Measurements from ENCODE around the gene DEFB126.
"Not testable (repeated sequence)": the region's sequence is repeated elsewhere in the genome, so short reads cannot be mapped to it uniquely, and the experiment has no call there.

Gene DEFB126, protein sequence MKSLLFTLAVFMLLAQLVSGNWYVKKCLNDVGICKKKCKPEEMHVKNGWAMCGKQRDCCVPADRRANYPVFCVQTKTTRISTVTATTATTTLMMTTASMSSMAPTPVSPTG

DNA sequence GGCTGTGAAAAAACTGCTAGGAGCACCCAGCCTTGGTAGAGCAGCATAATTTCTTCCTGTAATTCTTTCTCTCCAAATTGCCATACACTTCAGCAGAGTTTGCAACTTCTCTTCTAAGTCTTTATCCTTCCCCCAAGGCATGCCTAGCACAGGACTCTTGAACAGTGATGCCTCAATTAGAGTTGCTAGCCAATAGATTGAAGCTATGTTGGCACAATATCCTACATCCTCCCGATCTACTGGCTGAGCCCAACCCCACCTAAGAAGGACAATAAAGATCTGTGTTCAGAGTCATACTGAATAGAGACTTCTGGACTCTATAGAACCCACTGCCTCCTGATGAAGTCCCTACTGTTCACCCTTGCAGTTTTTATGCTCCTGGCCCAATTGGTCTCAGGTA lies at the start of gene DEFB126:
Gene DEFB126, plus strand, starts transcription at position 301 of the 400 bp plus-strand sequence. Its CDS starts 39 bp downstream, at position 340.
- no peak for DNase-seq (ENCODE audit: low read depth)

DNA sequence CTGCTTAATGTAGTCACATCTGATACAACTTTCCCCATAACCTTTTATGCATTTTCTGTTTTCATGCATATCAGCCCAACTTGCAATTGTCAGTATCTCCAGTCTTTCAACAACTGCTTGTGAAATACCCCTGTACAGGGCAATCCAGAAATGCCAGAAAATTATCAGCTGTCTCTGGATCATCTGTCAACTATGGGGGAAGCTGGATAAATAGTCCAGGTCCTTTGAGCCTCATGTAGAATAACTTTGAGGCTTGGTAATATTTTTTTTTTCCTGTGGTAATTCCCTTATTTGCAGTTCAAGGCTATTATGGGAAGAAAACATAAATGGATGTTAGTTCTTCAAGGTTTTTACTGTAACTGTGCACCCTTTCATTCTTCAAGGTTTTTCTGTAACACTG lies 48.7 kb upstream of the DEFB126 start:
- no peak for DNase-seq (ENCODE audit: low read depth)

DNA sequence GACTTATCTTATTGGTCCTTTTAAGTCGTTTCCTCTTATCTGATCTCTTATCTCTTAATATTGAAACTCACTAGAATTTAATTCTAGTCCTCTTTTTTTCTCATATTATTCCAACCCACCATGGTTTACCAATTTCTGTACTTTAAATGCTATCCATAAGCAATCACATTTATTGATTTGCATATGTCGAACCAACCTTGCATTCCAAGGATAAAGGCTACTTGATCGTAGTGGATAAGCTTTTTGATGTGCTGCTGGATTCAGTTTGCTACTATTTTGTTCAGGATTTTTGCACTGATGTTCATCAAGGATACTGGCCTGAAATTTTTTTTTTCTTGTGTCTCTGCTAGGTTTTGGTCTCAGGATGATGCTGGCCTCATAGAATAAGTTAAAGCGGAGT lies 47.2 kb upstream of the DEFB126 start:
- no peak for DNase-seq (ENCODE audit: low read depth)

DNA sequence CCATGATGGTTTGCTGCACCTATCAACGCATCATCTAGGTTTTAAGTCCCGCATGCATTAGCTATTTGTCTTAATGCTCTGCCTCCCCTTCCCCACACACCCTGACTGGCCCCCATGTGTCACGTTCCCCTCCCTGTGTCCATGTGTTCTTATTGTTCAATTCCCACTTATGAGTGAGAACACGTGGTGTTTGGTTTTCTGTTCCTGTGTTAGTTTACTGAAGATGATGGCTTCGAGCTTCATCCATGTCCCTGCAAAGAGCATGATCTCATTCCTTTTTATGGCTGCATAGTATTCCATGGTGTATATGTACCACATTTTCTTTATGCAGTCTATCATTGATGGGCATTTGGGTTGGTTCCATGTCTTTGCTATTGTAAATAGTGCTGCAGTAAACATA lies 44.7 kb upstream of the DEFB126 start:
- not testable (repeated sequence) for DNase-seq (ENCODE audit: low read depth)

DNA sequence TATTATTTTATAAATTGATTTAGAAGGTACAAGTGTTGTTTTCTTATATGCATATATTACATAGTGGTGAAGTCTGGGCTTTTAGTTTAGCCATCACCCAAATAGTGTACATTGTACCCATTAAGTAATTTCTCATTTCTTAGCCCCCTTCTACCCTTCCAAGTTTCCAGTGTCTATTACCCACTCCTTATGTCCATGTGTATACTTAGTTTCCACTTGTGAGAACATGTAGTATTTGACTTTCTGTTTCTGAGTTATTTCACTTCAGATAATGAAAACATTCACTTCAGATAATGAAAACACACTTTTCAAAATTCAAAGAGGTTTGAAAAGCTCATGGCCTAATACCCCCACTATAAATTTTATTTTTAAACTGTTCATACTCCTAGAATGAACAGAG lies 40.4 kb upstream of the DEFB126 start:
- DNase-seq (ENCODE audit: low read depth) = no peak

DNA sequence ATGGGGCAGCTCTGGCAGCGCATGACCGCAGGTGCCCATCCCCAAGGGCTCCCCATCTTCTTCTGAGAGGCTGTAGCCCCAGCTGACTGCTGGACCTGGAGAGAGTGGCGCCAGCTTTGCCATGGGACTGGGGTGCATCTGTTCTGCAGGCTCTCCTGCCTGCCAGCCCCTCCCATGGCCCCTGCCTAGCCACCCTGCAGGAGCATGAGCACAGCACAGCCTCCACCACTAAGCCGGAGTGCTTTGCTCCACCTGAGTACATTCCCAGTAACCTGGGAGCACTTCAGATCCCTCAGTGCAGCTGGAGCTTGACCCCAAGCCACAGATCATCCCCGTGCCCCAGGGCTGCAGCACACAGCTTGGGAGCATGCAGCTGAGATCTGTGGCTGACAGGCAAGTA lies 38.9 kb upstream of the DEFB126 start:
- DNase-seq (ENCODE audit: low read depth) = no peak

DNA sequence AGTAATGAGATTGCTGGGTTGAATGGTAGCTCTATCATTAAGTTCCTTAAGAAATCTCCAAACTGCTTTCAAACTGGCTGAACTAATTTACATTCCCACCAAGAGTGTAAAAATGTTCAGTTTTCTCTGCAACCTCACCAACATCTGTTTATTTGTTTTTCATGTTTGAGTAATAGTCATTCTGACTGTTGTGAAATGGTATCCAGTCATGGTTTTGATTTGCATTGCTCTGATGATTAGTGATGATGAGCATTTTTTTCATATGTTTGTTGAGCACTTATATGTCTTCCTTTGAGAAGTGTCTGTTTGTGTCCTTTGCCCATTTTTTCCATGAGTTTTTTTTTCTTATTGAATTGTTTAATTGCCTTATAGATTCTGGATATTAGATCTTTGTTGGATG lies 30.0 kb upstream of the DEFB126 start:
- DNase-seq (ENCODE audit: low read depth) = no peak

DNA sequence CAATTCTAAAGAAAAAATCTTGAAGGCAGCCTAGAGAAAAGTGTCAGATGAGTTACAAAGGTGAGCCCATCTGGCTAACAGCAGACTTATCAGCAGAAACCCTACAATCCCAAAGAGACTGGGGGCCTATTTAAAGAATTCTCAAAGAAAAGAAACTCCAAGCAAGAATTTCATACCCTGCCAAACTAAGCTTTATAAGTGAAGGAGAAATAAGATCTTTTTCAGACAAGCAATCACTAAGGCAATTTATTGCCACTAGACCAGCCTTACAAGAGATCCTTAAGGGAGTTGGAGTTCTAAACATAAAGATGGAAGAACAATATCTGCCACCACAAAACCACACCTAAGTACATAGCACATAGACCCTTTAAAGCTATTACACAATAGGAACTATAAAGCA lies 24.9 kb upstream of the DEFB126 start:
- no peak for DNase-seq (ENCODE audit: low read depth)

DNA sequence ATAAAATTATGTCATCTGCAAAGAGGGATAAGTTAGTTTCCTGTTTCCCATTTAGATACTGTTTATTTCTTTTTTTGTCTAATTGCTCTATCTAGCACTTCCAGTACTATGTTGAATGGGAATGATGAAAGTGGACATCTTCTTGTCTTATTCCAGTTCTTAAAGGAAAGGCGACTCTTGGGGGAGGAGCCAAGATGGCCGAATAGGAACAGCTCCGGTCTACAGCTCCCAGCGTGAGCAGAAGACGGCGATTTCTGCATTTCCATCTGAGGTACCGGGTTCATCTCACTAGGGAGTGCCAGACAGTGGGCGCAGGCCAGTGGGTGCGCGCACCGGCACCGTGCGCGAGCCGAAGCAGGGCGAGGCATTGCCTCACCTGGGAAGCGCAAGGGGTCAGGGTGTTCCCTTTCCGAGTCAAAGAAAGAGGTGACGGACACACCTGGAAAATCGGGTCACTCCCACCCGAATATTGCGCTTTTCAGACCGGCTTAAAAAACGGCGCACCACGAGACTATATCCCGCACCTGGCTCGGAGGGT lies 12.5 kb upstream of the DEFB126 start:
- not testable (repeated sequence) for DNase-seq (ENCODE audit: low read depth)

DNA sequence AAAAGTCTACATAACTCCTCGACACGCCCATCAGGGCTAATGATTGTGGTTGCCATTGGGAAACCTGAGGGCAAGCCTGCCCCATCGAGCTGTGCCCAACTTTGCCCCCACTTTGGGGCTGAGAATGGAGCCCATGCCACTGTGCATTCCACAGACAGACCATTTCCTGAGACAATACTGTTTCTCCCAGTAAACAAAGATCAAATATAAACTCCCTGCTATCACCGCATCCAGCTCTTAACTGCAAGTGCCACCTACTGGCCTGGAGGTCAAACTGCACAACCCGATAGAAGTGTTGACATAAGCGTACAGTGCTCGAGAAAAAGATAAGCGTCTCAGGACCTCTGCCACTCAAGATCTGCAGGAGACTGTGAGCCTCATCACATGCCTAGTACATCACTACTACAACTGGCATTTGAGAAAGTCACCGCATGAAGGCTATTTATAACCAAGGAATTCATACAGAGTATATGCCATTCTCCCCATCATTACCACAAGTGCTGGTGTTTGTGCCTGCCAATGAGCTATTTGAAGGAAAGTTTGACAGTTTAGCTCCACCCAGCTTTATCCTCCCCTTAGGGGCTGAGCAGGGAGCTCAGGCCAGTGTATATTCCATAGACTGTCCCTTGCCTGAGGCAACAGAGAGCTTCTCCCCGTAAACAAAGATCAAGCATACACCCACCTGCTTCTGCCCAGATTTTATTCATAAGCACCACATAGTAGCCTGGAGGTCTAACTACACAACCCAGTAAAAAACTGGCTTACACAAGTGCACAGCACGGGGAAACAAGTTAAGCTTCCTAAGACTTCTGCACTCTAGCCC lies 4.5 kb upstream of the DEFB126 start:
- no peak for DNase-seq (ENCODE audit: low read depth)

DNA sequence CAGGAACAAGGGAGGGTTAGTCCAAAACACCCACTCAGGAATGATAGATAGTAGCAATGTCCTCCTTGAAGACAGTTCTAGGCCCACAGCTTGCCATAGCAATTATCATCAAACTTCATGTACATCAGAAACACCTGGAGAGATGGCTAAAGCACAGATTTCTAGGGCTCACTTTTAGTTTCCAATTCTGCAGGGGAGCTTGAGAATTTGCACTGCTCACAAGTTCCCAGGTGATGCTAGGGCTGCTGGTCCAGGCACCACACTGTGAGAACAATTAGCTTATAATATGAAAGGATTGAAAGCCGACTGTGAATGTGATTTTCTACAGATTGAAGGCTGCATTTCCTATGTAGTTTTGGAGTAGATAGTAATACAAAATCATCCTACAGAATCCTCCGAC lies 3.5 kb downstream of the DEFB126 start:
- no peak for DNase-seq (ENCODE audit: low read depth)

DNA sequence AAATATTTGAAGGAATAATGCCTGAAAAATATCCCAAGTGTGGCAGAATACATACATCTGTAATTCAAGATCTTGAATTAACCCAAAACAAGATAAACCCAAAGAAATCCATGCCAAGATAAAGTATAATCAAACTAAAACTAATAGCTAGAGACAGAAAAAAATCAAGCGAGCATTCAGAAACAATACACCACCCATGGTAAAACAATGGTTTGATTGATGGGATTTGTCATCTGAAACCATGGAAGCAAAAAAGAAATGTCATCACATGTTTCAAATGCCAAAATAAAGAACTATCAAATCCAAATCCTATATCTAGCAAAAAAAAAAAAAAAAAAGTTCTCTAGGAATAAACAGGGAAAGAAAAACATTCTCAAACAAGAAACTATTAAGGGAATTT lies 9.7 kb downstream of the DEFB126 start:
- DNase-seq (ENCODE audit: low read depth) = no peak

DNA sequence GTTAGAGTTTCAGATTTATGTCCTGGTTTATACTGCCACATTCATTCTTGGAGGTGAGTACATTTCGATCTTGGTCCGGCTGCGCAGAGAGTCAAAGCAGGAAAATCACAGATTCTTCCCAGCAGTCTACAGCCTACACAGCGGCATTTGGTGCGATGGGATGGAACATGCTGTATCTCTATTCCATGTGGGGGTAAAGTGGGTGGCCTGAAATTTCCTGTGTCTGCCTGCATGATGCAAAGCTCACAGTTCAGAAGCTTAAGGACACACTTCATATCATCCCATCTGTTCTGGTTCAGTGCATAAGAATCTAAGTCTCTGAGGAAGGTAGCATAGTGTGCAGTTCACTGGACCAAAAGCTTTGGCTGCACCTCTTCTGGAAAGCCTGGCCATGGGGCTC lies 14.8 kb downstream of the DEFB126 start, which contains the start of gene DEFB127:
Gene DEFB127, plus strand, starts transcription at position 301 of the 400 bp plus-strand sequence. Its CDS starts 91 bp downstream, at position 392.
- DNase-seq (ENCODE audit: low read depth) = no peak

DNA sequence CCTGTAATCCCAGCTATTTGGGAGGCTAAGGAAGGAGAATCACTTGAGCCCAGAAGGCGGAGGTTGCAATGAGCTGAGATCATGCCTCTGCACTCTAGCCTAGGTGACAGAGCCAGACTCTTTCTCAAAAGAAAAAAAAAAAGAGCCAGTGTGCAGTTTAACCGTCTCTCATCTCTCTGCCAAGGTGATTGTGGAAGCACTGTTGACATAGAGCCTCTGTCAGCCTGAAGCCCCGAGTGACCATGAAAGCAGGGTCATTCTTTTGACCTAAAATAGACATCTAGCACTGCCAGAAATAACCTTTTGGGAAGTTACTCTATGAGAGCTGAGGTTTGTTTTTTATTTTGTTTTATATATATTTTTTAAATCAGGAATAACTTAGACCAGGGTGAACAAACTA lies 22.2 kb downstream of the DEFB126 start:
- no peak for DNase-seq (ENCODE audit: low read depth)

DNA sequence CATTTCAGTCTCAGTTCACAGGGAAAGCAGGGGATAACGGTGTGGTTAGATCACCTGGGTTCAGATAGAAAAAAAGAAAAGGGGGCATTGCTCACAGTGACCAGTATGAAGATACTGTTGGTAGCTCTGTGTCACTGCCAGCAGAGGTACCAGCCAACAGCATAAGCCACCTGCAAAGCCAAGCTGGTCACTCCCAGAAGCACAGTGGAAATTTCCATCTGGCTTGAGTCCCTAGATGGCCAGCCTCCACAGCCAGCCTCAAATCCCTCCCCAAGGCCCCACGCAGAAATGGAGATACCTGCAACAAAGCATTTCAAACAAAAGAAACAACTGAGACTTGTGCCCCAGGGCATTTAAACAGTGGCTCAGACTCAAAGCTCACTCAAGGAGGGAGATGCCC lies 26.5 kb downstream of the DEFB126 start:
- no peak for DNase-seq (ENCODE audit: low read depth)

DNA sequence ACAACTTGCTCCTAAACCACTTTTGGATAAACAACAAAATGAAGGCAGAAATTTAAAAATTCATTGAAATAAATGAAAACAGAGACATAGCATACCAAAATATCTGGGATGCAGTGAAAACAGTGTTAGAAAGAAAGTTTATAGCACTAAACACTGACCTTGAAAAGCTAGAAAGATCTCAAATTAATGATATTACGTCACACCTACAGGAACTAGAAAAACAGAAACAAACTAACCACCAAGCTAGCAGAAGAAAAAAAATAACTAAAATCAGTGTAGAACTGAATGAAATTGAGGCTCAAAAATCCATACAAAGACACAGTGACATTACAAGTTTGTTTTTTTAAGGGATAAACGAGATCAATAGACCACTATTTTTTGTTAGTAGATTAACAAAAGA lies 41.9 kb downstream of the DEFB126 start:
- no peak for DNase-seq (ENCODE audit: low read depth)

DNA sequence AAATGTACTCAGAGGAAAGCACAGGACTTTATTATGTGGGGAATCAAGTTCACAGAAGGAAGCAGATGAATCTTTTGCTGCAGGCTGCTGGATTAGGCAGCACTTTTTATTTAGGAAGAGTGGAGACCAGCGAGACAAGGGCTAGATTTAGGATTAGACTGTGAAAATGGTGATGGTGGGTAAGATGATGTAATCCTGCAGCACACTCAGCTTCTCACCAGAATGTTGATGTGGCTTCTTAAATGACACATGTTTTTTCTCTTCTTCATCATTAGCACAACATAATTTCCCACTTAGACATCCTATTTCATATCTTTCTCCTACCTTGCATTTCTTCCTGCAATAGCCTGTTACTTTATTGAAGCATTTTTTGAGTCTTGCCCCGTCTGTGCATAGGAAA lies 45.3 kb downstream of the DEFB126 start:
- no peak for DNase-seq (ENCODE audit: low read depth)

DNA sequence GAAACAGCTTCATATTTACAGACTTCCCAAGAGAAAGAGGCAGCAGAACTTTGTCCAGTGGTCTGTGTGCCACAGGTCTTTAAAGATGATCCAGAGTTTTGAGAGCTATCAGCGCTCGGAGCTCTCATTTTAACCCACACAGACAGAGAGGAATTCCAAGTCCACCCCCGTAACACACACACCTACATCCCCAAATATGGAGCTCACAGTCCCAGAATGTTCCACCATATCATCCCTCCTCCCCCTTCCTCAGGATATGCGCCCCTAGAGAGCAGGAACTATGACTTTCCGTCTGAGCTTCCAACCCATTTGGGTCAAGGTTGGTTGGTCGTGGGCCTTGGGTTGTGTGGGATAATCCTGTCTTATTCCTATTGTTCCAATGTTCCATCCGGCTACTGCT lies 47.2 kb downstream of the DEFB126 start, which contains the start of gene DEFB128:
Gene DEFB128, minus strand, starts transcription at position 101 of the 400 bp plus-strand sequence. Its CDS starts 88 bp downstream, at position 13.
- DNase-seq (ENCODE audit: low read depth) = no peak
